Coronary artery (tissue), 2 donors: ENCODE data around the gene RNF169.

Experiments
- DNase-seq: peaks from one replicate; pipeline ENCODE4 v3.0.0-alpha.2; 2017; ENCODE audit warnings: low spot score
- H3K27ac ChIP-seq, 2 donors: fragments of 200-600 bp; sonication (generic); one replicate each; pipeline ENCODE4 v1.5.1; 2016 to 2019
- H3K4me3 ChIP-seq: fragments of 200-600 bp; sonication (generic); 2 replicates; pipeline ENCODE4 v1.5.1; 2016; ENCODE audit warnings: mild to moderate bottlenecking, moderate library complexity
- TF ChIP-seq, protein P1 (sequence below): fragments of 200-600 bp; sonication (generic); IDR thresholded peaks from one replicate; pipeline ENCODE4 v1.5.1; 2019; ENCODE audit warnings: antibody characterized with exemption

RNF169 gene, protein sequence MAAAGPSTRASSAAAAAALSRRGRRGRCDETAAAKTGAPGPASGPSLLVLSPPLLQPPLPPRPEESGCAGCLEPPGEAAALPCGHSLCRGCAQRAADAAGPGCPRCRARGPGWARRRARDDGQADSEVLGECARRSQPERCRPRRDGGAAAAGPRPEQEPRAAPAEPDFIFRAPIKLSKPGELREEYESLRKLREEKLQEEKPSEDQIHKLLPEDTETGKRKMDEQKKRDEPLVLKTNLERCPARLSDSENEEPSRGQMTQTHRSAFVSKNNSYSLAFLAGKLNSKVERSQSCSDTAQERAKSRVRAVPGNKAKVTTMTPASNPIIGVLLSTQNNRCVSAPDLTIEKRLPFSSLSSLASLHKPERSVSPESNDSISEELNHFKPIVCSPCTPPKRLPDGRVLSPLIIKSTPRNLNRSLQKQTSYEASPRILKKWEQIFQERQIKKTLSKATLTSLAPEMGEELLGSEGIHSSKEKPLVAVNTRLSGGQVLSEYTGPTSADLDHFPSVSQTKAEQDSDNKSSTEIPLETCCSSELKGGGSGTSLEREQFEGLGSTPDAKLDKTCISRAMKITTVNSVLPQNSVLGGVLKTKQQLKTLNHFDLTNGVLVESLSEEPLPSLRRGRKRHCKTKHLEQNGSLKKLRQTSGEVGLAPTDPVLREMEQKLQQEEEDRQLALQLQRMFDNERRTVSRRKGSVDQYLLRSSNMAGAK

DNA sequence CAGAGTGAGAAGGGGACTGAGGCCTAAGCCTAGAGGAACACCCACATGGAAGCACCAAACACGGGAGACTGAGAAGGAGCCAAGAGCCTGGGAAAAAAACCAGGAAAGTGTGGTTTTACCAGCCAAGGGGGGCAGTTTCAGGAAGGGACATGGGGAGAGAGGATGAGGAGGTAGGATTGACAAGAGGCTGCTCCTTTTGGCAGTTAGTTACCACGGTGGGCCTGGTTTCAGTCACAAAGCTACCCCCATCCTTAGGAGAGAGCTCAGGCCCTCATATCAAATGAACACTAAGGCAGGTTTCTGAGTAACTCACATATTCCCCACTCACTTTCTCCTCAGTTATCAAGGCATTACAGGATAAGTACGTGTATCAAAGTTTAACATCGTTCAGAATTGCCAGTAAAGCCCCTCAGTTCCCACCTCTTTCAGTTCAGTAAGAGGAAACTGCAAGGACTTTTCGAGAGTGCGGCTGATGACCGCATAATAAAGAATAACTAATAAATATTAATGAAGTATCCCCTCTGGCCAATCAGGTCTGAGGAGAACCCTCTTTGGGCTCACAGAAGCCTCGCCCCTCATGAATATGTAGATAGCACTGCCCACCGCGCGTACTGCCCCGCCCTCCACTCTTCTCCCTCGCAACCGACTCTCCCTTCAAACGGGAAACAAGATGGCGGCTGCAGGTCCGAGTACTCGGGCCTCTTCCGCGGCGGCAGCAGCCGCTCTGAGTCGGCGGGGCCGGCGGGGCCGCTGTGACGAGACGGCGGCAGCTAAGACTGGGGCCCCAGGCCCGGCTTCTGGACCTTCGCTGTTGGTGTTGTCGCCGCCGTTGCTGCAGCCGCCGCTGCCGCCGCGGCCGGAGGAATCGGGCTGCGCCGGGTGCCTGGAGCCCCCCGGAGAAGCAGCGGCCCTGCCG is at the start of gene RNF169:
Gene RNF169 (plus strand): TSS at position 639 of the 916 bp plus-strand sequence. CDS start 32 bp downstream, at position 671.
- peak; percentile 96 for DNase-seq
- Histone ChIP-seq H3K27ac (peak within 1 kb of the TSS; percentile 85 to 96), H3K4me3 (peak within 1 kb of the TSS; percentile 94)
- TF ChIP-seq, protein P1, sequence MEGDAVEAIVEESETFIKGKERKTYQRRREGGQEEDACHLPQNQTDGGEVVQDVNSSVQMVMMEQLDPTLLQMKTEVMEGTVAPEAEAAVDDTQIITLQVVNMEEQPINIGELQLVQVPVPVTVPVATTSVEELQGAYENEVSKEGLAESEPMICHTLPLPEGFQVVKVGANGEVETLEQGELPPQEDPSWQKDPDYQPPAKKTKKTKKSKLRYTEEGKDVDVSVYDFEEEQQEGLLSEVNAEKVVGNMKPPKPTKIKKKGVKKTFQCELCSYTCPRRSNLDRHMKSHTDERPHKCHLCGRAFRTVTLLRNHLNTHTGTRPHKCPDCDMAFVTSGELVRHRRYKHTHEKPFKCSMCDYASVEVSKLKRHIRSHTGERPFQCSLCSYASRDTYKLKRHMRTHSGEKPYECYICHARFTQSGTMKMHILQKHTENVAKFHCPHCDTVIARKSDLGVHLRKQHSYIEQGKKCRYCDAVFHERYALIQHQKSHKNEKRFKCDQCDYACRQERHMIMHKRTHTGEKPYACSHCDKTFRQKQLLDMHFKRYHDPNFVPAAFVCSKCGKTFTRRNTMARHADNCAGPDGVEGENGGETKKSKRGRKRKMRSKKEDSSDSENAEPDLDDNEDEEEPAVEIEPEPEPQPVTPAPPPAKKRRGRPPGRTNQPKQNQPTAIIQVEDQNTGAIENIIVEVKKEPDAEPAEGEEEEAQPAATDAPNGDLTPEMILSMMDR: no peak

DNA sequence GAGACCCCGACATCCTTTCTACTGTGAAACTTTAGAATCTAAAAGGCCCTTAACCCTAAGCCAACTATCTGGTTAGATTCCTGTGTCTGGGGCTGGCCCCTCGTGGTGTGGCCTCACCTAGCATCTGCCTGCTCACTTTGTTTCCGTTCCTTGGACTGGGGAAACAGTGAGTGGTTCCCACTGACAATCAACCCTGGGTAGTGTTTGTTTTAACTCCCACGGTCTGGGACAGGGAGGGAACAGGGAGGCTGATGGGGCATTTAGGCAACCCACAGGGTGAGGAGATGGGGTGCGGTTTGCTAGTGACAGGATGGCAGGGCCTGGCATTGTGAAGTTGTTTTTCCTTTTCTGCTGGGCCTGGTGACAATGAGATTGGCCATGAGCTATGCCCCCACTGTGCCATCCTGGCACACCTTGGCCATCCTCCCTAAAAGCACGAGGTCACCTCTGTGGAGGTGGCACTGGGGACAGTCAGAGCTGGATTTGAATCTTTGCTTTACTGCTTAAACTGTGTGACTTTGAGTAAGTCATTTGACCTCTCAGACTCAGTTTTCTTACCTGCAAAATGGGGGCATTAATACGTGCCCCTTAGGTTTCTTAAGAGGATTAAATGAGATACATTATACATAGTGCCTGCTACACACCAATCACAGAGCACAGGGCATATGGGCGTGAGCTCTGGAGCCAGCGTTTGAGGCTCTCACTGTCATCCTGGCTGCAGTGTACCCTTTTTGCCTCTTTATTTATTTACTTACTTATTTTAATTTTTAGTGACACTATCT is 48.8 kb upstream of the RNF169 start:
- no peak for DNase-seq
- Histone ChIP-seq H3K4me3 (no peak overlapping the region), H3K27ac (no peak overlapping the region)
- TF ChIP-seq, protein P1: no peak

DNA sequence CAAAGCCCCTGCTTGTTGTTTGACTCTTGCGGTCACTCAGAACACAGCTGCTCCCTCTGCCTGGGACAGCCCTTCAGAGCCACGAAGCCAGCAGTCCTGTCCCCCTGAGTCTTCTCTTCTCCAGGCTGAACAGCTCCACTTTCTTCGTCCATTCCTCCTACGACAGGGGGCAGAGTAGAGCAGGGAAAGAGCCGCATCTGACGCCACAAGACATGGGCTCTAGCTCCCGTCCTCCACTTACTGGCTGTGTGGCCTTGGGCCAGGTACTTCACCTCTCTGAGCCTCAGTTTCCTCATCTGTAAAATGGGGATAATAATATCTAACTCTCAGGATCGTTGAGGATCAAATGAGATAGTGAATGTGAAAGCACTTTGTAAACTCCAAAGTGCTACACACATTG is 47.3 kb upstream of the RNF169 start:
- no peak for DNase-seq
- TF ChIP-seq, protein P1: no peak
- Histone ChIP-seq H3K4me3 (no peak overlapping the region), H3K27ac (no peak overlapping the region)

DNA sequence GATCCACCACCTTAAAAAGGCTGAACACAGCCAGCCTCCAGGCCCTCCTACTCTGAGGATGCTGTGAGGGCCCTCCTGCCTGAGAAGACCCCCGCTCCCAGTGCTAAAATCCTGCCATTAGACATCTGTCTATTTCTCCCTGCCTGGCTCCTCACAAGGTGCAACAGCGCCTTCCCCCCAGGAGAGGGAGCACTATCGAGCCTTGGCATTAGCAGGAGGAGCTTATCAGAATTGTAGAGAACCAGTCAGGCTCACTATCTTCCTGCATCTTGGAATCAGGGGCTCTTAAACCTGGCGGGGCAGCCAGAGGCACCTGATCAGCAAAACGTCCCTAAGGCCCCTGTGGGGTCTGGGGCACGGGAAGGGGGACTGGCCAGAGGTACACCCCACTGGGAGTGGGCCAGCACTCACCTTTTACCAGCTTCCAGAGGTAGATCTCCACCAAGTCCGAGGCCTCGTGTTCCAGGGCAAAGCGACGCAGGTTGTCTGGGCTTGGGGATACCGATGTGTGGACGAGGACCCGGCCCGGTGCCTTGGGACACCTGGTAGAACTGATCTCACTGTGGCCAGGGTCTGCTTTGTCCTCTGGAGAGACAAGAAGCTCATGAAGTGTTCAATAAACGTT is 46.2 kb upstream of the RNF169 start:
- Histone ChIP-seq H3K27ac (no peak overlapping the region), H3K4me3 (no peak overlapping the region)
- TF ChIP-seq, protein P1: peak; percentile 74
- no peak for DNase-seq

DNA sequence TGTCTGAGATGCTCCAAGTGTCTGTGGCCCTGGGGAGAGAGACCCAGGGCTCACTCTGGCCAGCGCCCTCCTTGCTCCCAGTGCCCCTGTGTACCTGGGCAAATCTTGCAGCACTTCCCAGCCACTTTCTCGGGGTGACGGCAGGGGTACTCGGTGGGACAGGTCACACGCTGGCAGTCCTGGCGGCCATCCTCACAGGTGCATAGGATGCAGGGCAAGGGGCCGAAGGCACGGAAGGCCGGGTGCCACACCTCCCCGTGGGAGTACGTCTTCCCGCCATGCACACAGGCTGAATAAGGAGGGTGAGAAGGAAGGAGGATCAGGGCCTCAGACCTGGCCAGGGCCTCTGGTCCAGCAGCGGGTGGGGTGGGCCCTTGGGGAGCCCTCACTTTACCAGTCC is 45.4 kb upstream of the RNF169 start:
- DNase-seq: no peak
- no peak overlapping the region for H3K27ac ChIP-seq
- TF ChIP-seq, protein P1: no peak
- no peak overlapping the region for H3K4me3 ChIP-seq

DNA sequence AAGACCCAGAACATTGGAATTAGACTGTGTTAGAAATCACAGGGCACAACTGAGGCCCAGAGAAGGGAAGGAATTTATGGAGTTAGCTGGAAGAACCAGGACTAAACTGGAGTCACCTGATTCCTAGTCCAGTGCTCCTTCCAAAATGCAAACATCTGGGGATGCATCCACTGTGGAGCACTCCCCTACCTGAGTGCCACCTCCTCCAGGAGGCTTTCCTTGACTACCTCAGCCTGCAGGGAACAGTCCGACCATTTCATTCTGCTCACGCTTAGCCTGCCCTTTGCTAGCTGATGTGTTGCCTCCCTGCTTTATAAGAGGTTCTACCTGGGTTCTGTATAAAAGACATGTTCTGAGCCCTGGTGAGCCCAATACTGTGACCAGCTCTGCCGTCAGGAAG is 41.5 kb upstream of the RNF169 start:
- Histone ChIP-seq H3K4me3 (no peak overlapping the region), H3K27ac (no peak overlapping the region)
- TF ChIP-seq, protein P1: no peak
- DNase-seq: no peak
